ENCODE measurements around the gene CDS2.

GRCh38 chr20:5221061-5221430 lies 94.2 kb downstream of the CDS2 start:
- no peak for TF ChIP-seq POLR2A (IDR thresholded peaks at IDR 0.05)
- no peak for TF ChIP-seq CTCF (IDR thresholded peaks at IDR 0.05)
